Tibial nerve (tissue), 3 donors: ENCODE data around the gene MGLL.

Source experiments
- POLR2A ChIP-seq, 2 donors: fragments of 450-650 bp; IDR thresholded peaks; one replicate each; pipeline ENCODE4 v1.6.1; 2017; ENCODE audit warnings: antibody characterized with exemption in 2 of 2, mild to moderate bottlenecking in 2 of 2, moderate library complexity in 2 of 2
- TF ChIP-seq, protein P1 (sequence below), 5 experiments: fragments of 200-600 bp in 3 of 5; fragments of 450-650 bp in 2 of 5; sonication (generic) in 3 of 5; IDR thresholded peaks; one replicate each; pipeline ENCODE4 v1.5.1; 2016 to 2019; ENCODE audit warnings: antibody characterized with exemption in 5 of 5, mild to moderate bottlenecking in 3 of 5, moderate library complexity in 2 of 5

DNA sequence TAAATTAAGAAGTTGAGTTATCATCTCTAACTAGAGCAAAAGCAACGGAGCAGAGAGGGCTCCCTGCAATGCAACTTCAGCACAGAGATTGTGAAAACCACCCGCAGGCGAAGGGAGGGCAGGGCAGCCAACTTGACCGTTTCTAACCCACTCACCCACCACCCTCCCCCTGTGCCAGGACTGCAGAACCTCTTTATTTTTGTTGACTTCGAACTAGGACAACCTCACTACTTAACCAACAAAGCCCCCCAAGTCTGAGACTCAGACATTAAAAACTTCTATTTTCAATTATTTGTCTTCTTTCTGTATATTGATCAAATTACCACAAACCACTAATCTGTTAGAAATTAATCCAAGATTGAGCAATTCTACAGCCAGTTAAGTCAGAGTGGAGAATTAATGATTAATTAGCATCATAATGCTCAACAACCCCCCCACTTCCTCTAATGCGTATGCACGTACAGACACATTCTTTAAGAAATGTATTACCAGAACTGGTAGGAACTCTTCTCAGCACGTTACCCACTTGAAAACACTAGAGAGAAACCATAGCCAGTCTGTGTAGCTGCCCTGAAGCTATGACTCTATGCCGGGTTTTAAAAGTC is 2.0 kb downstream of the MGLL start:
- TF ChIP-seq, protein P1, sequence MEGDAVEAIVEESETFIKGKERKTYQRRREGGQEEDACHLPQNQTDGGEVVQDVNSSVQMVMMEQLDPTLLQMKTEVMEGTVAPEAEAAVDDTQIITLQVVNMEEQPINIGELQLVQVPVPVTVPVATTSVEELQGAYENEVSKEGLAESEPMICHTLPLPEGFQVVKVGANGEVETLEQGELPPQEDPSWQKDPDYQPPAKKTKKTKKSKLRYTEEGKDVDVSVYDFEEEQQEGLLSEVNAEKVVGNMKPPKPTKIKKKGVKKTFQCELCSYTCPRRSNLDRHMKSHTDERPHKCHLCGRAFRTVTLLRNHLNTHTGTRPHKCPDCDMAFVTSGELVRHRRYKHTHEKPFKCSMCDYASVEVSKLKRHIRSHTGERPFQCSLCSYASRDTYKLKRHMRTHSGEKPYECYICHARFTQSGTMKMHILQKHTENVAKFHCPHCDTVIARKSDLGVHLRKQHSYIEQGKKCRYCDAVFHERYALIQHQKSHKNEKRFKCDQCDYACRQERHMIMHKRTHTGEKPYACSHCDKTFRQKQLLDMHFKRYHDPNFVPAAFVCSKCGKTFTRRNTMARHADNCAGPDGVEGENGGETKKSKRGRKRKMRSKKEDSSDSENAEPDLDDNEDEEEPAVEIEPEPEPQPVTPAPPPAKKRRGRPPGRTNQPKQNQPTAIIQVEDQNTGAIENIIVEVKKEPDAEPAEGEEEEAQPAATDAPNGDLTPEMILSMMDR (IDR thresholded peaks at IDR 0.05) = peak in 2 of 5 experiments; percentile 23 to 43
- no peak for TF ChIP-seq POLR2A (IDR thresholded peaks at IDR 0.05)
